Head of caudate nucleus (tissue), 42 donors: ENCODE data around the gene GPC3.

Source experiments
- DNase-seq, 42 donors: peaks; one replicate each; pipeline versions ENCODE4 v3.0.0 to v3.0.0-alpha.2; 2020 to 2021; ENCODE audit warnings: mixed read lengths in 7 of 42
- intact Hi-C: fragments of 100-400 bp; cut with DNase I; formaldehyde crosslinking; loops from one replicate; pipeline ENCODE4 v1.15.0; 2022

GPC3 gene

DNA sequence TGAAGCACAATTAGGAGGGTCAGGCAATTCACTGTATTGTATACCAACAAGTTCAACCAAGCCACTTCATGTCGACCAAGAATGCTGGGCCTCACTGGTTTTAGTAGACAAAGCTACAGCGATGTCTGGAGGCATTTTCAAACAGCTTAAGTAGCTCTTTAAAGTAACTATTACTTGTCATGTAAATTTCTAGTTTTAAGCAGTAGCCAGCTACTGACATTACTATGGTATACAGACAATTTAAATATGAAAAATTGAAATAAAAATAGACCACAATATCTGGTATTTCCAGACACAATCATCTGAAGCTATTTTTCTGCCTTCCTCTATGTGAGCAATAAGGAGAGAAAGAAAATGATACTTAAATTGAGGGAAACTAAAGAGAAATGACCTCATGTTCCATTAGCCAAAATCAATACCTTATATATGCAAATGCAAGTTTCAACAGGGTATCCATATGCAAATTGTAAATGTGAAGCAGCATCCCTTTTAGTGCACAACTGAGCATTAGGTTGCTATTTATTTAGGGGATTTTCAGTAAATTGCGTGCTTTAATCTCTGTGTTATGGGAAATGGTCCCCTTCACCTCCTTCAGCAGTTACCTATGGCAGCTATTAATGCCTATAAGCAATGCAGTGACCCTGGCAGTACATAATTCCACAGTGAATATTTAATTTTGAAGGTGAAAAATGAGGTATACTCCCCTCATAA is 119.5 kb downstream of the GPC3 start:
- intact Hi-C loops: no loop called here
- DNase-seq: no peak

DNA sequence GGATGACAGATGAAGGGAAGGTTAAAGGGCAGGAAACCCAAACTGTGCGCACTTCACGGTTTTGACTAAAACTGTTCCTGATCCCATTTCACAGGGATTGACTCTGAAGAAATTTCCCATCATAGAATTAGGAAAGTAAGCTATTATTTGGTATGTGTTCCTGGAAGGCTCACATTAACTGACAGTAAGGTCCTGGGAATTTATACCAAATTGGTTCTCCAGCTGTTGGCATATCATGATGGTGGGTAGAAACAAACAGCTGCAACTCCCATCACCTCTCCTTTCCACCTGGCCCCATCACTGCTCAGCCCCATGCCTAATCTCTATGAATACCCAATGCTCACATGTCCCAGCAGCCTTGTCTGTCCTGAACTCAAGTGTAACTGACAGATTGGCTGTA is 121.2 kb downstream of the GPC3 start:
- no peak for DNase-seq
- intact Hi-C loops: no loop called here

- DNase-seq: no peak
These were observed 125.5 kb downstream of the GPC3 start for GRCh38 chrX:133859860-133860259.

DNA sequence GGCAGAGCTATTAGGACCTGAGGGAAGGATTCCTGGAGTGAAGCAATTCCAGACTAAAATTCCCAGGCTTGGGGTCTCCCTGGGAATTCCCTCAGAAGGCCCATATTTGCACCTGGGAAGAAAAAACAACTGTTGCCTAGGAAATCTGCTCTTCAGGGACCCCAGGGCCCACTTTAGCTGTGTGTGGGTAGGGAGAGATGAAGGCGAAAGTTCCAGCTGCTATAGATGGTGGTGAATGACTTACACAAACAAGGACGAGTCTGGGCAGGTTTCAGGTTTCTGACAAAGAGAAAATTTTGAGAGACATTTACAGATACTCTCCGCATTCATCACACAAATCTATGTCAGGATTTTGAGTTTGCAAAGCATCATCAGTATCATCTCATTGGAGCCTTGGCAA is 126.1 kb downstream of the GPC3 start:
- intact Hi-C loops: no loop called here
- no peak for DNase-seq

More at GRCh38 chrX:133859860-133860259, 125.5 kb downstream of the GPC3 start:
- intact Hi-C loops: no loop called here

- intact Hi-C loops: no loop called here
- DNase-seq: no peak
These were observed 127.6 kb downstream of the GPC3 start for GRCh38 chrX:133857640-133858269.

- intact Hi-C loops: no loop called here
- DNase-seq: no peak
These were observed 128.6 kb downstream of the GPC3 start for GRCh38 chrX:133856819-133857218.

GRCh38 chrX:133854290-133854689 is 131.1 kb downstream of the GPC3 start:
- intact Hi-C loops: no loop called here
- no peak for DNase-seq

- intact Hi-C loops: no loop called here
- DNase-seq: no peak
These were observed 132.5 kb downstream of the GPC3 start for GRCh38 chrX:133852837-133853356.

- no peak for DNase-seq
- intact Hi-C loops: no loop called here
These were observed 133.0 kb downstream of the GPC3 start for GRCh38 chrX:133852401-133852800.

- DNase-seq: no peak
- intact Hi-C loops: no loop called here
These were observed 135.0 kb downstream of the GPC3 start for GRCh38 chrX:133850399-133850798.

DNA sequence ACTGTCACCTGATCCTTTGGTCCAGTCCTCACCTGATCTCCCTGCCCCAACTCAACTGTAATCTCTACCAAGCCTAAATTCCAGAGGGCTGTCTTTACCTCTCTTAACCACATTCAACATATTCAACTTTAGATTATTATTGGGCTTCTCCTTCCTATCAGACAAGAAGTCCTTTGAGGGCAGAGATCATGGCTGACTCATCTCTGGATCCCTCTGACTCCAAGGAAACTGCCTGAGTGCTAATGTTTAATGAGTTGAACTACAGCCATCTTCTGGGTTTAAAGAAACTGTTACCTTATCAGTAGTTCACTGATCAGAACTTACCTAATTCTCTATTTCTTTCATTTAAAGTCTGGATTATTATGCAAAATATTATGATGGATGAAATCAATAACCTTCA is 135.7 kb downstream of the GPC3 start:
- intact Hi-C loops: no loop called here
- DNase-seq: no peak

- no peak for DNase-seq
- intact Hi-C loops: no loop called here
These were observed 137.9 kb downstream of the GPC3 start for GRCh38 chrX:133847340-133847994.

DNA sequence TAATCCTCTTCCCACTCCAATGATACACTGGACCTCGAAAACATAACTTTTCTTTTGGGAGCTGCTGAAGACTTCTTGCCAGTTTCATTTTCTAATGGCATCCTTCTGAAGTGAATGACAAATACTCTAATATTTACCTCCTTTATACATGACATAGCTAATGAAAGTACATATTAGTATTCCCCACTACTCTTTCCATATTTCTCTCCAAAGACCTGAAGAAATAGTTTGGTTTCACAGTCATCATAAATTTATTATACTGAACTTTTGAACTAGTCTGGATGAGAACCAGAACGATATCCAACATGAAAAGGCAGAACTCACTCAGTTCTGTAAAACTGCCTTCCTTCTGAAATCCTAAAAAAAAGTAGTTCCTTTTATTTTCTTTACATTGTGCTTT is 139.1 kb downstream of the GPC3 start:
- no peak for DNase-seq
- intact Hi-C loops: no loop called here

- no peak for DNase-seq
- intact Hi-C loops: no loop called here
These were observed 145.0 kb downstream of the GPC3 start for GRCh38 chrX:133840415-133840814.

- peak in 25 of 42 donors; percentile 9 to 76 (median 30) for DNase-seq
- intact Hi-C loops: no loop called here
These were observed 146.4 kb downstream of the GPC3 start for GRCh38 chrX:133838761-133839676.

DNA sequence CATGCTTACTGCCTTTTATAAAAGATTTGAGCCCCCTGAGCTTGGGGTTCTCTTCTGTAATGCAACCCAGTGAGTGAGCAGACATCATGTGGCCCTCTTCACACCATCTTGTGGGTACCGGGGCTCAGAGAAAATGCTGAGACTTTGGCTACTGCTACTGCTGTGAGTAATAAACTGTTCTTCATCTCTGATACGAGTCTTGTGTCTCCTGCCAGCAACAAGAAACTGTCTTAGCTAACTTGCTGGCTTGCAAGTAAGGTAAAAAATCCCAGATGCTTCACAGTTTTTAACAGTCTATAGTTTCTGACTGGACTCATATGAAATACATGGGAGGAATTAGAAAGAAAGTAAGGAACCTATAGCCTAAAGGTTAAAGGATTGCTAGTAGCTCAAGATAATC is 148.3 kb downstream of the GPC3 start:
- no peak for DNase-seq
- intact Hi-C loops: no loop called here

DNA sequence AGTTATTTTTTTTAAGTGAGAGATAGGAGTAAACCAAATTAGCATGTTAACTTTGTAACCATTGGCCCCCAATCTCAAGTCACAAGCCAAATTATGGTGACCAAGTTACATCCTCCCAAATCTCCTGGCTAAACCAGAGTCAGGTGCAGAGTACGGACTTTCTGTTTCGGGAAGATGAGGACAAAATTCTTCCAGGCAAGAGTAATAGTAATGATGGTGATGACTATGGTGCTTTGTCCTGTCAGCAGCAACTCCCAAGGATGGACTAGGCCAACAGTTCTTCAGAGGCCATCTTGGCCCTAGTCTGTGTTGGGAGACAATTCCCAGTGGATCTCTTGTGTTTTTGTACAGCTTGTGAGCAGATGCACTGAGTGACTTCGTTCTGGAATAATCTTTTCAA is 148.8 kb downstream of the GPC3 start:
- no peak for DNase-seq
- intact Hi-C loops: no loop called here

- DNase-seq: no peak
- intact Hi-C loops: no loop called here
These were observed 150.6 kb downstream of the GPC3 start for GRCh38 chrX:133834771-133835170.

DNA sequence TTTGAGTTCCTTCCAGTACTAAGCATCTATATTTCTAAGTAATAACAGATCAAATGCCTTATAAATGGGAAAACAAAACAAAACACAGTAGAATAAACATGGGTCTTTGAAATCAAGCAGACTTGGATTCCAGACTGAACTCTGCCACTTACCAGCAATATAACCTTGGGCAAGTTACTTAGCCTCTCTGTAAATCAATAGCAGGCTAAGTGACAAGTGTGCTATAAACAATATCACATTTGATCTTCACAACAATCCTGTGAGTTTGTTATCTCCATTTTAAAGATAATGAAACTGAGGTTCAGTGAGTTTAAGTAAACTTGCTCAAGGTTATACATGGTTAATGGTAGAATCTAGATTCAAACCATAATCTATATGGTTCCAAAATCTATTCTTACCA is 165.8 kb downstream of the GPC3 start:
- intact Hi-C loops: no loop called here
- DNase-seq: no peak
